Activated T-helper 9 cell treated with anti-CD3 and anti-CD28 coated beads, Interleukin-2, amount 50 U/mL, for 16 hours (primary cell): ENCODE results near the gene RGMA.
"Not testable (repeated sequence)": the region's sequence is repeated elsewhere in the genome, so short reads cannot be mapped to it uniquely, and the experiment has no call there.

Source experiments
- DNase-seq: peaks from one replicate; pipeline ENCODE4 v3.0.0-alpha.2; 2020; ENCODE audit warnings: low read depth

Gene RGMA

GRCh38 chr15:93066834-93067648 lies 22.0 kb downstream of the RGMA start:
- DNase-seq: no peak

GRCh38 chr15:93066224-93066681 lies 22.8 kb downstream of the RGMA start:
- no peak for DNase-seq

GRCh38 chr15:93065641-93066045 lies 23.4 kb downstream of the RGMA start:
- no peak for DNase-seq

- no peak for DNase-seq
Measured at GRCh38 chr15:93063796-93064690, 25.0 kb downstream of the RGMA start.

- no peak for DNase-seq
Measured at GRCh38 chr15:93063262-93063671, 25.7 kb downstream of the RGMA start.

- not testable (repeated sequence) for DNase-seq
Measured at GRCh38 chr15:93062628-93063261, 26.3 kb downstream of the RGMA start.

GRCh38 chr15:93060336-93061248 lies 28.4 kb downstream of the RGMA start:
- no peak for DNase-seq

GRCh38 chr15:93059442-93059841 lies 29.6 kb downstream of the RGMA start:
- DNase-seq: no peak

- no peak for DNase-seq
Measured at GRCh38 chr15:93058904-93059427, 30.0 kb downstream of the RGMA start.

- DNase-seq: no peak
Measured at GRCh38 chr15:93058128-93058527, 30.9 kb downstream of the RGMA start.

GRCh38 chr15:93057618-93058017 lies 31.4 kb downstream of the RGMA start:
- no peak for DNase-seq

GRCh38 chr15:93056836-93057235 lies 32.2 kb downstream of the RGMA start:
- no peak for DNase-seq

- DNase-seq: no peak
Measured at GRCh38 chr15:93055211-93055610, 33.8 kb downstream of the RGMA start.

- no peak for DNase-seq
Measured at GRCh38 chr15:93052090-93052879, 36.7 kb downstream of the RGMA start.

- DNase-seq: no peak
Measured at GRCh38 chr15:93051236-93052089, 37.5 kb downstream of the RGMA start.

- DNase-seq: no peak
Measured at GRCh38 chr15:93050648-93051047, 38.4 kb downstream of the RGMA start.

- DNase-seq: no peak
Measured at GRCh38 chr15:93049914-93050578, 39.0 kb downstream of the RGMA start.

- DNase-seq: no peak
Measured at GRCh38 chr15:93049233-93049632, 39.8 kb downstream of the RGMA start.

GRCh38 chr15:93048759-93049161 lies 40.3 kb downstream of the RGMA start:
- DNase-seq: no peak
